NCI-H1105 treated with DMSO at 0.1 percent for 48 hours (cell line): ENCODE data around the gene BDKRB1.

Experiments used
- DNase-seq: peaks from one replicate; lab custom pipeline; 2025; lab: John Stamatoyannopoulos, UW

Gene BDKRB1

DNA sequence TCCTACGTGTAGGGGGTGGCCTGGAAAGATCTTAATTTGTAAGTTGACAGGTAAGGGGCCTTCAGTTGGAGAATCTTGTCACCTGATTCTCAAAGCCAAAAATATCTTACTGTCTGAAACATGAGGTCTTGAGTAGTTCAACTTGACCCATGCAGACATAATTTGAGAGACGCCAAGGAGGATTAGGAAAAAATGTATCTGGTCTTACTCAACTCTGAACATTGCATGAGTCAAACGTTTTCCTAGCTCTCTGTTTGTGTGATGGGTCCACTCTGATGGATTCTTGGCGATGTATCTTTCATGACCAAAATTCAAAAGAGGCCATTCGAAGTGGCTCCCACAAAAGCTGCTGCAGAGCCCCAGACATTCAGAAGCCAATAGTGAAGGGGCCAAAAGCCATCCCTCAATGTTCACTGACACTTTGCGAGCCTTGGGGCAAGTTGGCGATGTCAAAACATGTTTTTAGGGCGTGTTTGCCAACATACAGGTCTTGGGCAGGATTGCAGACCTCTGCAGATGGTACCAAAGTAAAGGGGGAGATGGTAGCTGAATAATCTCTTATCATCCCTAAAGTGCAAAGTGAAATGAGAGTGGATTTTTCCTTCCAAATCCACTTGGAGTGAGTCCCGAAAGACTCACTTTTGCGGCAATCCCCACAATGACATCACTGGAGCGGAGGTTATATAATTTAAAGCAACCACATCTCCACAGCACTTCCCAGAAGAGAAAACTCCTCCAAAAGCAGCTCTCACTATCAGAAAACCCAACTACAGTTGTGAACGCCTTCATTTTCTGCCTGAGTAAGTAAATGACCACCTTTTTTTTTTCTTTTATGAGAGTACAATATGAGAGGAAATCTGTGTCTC lies at the start of gene BDKRB1:
TSS of gene BDKRB1 (plus strand) at position 710 of the 866 bp plus-strand sequence. CDS start 7,473 bp downstream, outside the sequence.
- no peak for DNase-seq

DNA sequence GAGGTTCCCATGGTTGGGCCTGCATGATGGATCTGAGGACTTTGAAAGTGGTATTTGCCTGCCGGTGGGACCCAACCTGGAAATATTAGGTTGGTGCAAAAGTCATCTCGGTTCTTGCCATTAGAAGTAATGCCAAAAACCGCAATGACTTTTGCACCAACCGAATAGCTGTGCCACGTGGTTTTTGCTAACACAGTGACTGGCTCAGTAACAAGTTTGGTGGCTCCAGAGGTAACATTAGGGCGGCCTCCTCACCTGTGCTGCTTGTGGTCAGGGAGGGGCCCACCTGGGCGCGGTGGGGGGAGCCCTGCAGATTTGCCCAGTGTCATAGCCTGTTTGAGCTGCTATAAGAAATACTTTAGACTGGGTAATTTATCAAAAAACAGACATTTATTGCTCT lies 49.5 kb upstream of the BDKRB1 start:
- DNase-seq = no peak

DNA sequence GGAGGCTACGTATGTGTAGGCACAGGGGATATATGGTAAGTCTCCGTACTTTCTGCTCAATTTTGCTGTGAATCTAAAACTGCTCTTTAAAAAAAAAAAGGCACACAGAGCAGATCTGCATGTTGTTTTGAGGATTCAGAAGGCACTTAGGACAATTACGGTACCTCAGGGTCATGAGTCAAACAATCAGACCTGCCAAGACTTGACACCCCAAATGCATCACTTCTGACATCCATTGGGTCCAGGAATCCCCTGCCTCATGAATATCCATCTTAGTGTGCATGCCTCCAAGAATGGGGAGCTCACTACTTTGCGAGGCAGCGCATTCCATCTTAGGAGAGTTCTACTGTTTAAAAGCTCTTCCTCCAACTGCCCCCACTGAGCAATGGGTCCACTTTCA lies 48.3 kb upstream of the BDKRB1 start:
- no peak for DNase-seq

DNA sequence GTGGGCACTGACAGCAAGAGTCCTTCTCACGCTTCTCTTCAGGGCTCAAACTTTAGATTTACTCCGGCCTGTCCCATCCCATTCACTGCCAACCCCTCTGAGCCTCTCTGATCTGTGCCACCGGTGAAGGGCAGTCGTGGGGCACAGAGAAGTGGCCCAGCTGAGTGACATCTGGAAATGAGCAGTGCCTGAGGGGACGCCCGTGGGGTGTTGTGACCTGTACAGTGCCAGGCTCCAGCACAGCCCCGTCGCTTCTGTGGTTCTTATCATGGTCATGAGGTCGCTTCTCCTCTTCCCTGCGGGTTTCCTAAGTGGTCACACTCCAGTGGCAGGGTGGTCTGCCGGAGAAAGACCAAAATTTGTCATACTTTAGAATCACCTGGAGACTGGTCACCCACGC lies 47.3 kb upstream of the BDKRB1 start:
- no peak for DNase-seq

DNA sequence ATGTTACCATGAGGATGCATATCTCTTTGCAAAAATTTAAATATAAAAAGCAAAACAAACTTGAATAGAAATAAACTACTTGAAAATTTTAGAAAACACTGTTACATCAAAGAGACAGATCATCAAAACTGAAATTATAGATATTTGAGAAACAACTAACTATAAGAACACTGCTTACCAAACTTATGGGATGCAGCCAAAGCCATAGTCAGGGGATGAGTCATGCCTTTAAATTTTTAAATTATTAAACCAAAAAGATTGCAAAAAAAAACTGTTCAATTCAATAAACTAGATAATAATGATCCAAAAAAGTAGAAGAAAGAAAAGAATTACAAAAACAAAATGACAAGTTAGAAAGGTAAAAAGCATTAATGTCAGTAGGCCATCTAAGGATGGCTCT lies 43.9 kb upstream of the BDKRB1 start:
- DNase-seq = no peak

DNA sequence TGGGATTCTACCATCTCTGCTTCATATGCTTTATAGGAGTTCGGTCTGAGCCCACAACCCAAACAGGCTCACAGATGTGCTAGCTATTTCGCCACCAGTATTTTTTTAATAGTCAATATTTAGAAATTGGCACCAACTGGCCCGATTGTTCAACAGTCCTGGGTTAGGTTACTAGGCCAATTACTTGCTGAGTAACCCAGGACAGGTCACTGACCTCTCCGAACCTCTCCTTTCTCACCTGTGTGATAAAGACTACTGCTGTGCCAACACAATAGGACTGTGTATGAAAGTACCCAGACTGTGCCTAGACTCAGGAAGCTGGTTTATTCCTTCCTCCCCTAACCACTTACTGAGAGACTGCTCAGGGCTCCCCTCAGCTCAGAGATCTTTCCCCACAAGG lies 43.1 kb upstream of the BDKRB1 start:
- no peak for DNase-seq

DNA sequence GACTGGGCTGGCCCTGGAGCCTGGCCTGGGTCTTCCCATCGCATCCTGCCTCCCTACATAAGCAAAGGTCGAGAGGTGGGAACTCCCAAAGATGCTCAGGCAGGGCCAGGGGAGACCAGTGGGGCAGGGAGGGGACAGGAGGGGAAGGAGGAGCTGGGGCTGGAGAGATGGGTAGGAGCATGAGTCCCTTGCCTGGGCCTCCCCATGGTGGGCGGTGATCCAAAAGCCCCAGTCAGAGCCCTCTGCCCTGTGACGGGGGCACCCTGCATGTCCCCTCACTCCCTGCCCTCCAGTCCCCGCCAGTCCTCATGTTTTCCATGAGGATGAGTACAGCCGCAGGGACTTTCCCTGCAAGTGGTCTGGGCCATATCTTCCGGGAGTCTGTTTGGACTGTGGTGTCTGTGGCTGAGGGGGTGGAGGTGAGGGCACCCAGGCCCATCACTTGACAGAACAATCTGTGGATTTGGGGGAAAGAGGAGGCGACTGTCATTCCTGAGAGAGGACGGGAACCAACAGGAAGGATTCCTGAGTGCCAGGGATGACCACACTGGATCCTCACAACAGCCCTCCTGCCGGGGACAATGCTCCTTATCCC lies 42.0 kb upstream of the BDKRB1 start:
- no peak for DNase-seq

DNA sequence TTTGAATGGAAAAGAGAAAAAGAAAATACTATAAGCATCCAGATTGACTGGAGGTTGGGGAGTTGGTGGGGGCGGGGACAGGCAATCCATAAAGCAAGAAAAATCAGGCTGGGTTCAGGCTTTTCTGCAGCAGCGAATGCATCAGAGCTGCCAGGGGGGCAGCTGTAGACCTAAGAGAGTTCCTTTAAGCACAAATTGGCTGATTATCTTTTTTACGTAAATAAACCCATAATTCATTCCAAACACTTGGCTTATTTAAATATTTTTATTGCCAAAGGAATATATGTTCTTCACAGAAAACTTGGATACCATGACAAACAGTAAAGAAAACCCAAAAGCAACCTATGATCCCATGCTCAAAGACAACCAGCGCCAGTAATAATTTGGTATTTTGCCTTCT lies 41.2 kb upstream of the BDKRB1 start:
- no peak for DNase-seq

DNA sequence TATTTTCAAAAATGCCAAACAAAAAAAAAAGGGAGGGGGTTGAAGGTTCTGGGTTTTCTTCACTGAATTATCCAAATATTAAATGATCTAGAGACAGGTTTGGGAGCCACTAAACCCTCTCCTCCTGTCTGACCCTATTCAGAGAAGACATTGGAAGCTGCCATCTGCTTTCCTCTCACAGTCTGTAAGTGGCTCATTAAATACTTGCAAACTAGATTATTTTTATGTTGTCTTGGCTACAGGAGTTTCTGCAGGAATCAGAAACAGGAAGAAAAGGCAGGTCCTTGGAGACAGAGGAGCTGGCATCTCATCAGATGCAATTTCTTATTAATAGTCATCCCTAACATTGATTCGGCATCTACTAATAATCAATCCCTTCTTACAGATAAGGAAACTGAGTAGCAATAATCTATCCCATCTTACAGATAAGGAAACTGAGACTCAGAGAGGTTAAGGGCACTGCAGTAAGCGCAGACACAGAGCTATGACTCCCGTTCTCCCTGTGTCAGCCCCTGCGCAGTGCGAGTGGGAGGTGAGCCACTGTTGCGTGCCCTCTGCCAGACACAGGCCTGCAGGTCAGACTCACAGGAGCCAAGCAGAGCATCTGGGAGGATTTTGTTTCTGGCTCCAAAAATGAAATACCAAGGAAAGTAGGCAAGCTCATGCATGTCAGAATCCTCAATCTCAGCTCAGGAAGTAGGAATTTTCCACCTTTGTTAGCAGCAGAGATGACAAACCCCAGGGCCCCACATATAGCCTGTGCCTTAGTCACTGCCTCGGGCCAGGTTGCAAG lies 40.4 kb upstream of the BDKRB1 start:
- DNase-seq = no peak

DNA sequence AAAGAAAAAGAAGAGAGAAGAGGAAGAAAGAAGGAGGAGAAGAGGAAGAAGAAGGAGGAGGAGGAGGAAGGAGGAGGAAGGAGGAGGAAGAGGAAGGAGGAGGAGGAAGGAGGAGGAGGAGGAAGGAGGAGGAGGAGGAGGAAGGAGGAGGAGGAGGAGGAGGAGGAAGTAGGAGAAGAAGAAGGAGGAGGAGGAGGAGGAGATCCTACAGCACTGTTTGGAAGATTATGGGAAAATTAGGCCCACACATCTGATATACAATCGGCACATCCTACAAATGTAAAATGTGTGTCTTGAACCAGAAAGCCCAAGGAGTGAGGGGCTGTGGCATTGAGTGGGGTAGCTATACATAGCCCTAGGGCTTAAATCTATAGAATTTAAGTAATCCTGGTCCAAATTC lies 39.4 kb upstream of the BDKRB1 start:
- DNase-seq = no peak

DNA sequence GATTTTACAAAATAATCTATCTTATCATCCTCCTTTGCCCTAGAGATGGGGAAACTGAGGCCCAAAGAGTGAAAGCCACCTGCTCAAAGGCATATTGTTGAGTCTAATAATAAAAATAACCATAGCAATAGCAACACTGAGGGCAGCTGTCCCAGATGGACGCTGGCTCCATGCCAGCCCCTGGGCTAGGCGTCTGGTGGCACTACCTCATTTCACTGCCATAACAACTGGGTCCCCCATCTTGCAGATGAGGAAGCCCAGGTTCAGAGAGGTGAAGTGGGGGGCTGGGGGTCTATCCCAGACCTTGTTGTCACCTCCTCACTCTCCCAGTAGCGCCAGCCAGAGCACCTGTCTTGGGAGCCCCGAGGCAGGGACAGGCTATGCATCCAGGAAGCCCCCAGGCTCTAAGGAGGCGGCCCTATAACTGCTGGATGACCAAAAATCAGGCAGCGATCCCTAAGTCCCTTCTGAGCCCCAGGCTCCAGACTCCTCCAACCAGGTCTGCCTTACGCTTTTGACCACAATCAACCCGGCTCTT lies 38.6 kb upstream of the BDKRB1 start:
- no peak for DNase-seq

DNA sequence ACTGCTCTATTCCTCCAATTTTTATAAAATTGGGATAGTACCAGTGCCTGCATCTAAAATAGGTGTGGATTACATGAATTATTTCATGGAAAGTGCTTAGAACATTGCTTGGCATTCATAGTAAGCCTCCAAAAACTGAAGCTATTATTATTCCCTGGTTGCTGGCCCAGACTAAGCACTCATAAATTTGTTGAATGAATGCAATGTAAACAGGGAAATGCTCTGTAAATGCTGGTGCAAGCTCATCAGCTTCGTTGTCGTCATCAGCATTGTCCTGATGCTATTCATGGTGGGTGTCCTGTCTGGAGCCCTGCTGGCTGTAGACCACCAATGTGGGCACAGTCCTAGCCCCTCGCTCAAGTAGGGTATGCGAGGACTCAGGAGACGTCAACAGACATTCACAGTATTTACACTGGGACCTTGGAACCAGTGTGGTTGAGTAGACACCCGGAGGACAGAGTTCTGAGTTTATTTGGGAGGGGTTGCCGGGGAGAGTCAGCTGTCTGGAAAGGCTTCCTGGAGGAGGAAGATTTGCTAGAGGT lies 34.8 kb upstream of the BDKRB1 start:
- no peak for DNase-seq

DNA sequence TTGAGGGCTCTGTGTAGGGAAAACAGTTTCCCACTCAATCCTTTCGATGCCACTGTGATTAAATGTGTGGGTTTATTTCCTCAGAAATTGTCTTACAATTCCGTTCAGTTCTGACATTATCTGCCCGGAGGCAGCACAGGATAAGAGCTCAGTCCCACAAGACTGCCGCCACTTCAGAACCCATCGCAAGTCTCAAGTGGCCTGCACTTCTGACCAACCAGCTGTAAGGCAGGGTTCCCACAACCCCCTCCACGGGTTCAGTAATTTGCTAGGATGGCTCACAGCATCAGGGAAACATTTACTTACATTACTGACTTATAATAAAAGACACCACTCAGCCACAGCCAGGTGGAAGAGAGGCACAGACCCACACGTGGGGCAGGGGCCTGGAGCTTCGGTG lies 34.2 kb upstream of the BDKRB1 start:
- no peak for DNase-seq

DNA sequence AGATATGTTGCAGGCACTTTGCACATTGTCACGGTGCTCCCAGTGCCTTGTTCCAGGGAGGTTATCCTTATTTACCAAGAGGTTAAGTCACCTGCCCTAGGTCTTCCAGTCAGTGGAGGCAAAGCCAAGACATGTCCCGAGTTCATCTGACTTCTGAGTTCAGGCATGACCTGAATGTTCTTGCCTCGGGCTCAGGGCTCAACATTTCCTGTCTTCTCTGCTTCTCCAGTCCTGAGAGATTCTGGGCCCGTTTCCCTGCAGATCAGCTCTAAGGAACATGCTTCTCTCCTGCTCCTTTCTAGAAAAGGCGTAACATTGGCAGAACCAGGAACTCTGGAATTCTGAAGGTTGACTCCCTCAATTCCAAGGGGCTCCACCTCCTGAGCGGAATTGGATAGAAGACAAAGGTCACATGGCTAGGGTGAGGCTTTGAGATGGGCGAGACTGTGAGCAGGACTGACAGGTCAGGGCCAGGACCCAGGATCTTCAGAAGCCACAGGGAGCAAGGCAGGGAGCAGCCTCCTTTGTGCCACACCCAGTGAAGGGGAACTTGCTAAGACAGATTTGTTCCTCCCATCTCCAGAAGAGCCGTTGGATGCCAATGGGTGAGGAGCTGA lies 31.4 kb upstream of the BDKRB1 start:
- DNase-seq = no peak

DNA sequence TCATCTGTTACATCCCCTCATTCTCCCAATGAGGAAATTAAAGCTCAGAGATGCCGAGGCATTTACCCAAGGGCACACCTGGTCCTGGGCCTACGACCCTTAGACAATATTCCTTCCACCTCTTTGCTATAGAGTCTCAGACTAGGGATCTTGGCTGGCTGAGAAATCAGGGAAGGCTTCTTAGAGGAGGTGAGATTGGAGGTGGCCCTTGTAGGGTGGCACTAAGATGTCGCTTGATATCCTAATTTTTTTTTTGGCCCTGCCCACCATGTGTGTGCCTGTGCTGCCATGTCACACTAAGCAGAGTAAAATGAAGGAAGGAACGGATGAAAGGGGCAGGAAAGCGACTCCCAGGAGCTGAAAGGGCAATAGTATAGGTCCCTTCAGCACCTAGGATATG lies 30.8 kb upstream of the BDKRB1 start:
- no peak for DNase-seq

DNA sequence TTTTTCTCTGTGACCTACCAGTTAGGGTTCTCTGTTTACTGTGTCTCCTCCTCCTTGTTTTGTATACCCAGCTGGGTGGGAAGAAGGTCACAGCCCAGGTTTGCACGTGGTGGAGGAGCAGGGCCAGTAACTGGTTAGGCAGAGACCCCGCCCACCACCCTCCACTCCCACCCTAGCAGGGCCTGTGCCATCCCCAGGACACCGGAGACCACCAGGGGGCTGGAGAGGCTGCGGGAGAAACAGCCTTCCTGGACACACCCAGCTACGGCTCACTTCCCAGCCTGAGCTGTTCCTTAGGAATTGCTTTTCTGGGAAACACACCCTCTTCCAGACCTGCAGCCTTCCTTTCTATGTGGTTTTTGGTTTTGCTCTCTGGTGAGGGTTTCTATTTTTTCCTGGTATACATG lies 30.3 kb upstream of the BDKRB1 start:
- no peak for DNase-seq

DNA sequence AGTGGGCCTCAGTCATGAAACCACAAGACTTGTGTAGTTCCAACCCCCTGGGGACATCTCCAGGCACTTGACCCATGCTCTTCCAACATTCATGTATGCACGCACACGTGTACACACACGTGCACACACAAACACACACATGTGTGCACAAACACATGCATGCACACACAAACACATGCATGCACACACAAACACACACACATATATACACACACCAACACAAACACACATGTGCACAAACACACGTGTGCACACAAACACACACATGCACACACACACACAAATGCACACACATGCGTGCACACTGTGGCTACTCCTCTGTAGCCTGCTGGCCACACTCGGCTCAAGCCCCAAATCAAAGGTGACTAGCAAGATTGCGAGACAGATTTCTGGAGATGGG lies 28.6 kb upstream of the BDKRB1 start:
- DNase-seq = no peak

DNA sequence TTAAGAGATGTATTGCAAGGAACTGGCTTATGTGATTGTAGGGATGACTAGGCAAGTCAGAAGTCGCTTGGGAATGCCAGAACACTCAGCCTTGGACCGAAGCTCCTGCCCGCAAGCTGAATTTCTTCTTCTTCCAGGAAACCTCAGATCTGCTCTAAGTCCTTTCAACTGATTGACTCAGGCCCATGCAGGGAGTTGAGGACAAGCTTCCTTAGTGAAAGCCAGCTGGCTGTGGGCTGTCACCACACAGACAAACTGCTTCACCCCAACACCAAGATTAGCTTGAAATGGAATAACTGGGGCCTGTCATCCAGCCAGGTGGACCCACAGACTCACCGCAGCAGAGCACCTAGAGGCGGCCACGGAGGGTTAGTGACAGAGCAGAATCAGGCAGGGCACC lies 26.7 kb upstream of the BDKRB1 start:
- DNase-seq = no peak

DNA sequence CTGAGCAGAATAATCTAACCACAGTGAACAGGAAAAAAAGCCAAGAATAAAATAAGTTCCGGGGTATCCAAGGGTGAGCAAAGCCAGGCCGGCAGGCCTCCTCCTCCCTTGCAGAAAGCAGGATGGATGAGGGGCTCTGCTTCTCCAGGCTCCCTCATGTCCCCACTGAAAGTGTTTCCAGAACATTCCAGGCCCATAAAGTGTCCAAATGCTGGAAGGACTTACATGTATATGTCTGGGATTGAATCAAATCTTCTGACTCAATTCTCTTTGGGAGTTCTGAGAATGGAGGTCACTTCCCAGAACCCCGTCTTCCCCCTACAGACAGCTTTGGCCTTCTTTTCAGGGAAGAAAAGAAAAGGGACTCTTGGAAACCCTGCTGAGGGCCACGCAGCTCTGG lies 25.0 kb upstream of the BDKRB1 start:
- no peak for DNase-seq

DNA sequence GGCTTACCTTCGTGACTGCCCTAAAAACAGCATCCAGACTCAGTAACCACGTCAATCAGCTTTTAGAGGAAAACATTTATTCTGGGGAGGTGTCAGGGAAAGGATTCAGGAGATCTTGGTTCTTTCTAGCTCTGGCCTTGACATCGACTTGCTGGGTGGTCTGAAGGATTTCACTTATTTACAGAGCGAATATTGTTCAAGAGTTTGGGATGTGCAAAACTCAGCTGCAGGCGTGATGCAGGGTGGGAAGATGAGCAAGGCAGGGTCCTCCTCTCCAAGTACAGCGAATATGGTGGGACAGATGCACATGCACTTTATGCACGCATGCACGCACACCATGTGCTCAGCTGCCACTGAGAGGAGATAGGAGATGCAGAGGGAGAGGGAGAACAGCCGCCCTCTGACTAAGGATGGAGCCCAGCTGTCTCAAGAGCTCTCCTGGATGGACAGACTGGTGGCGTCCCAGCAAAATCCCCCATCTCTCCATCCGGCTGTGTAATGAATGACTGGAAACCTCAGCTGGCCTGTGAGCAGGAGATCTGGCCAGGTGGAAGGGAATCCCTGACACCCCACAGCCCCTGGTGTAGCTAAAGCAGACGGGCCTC lies 24.4 kb upstream of the BDKRB1 start:
- no peak for DNase-seq

DNA sequence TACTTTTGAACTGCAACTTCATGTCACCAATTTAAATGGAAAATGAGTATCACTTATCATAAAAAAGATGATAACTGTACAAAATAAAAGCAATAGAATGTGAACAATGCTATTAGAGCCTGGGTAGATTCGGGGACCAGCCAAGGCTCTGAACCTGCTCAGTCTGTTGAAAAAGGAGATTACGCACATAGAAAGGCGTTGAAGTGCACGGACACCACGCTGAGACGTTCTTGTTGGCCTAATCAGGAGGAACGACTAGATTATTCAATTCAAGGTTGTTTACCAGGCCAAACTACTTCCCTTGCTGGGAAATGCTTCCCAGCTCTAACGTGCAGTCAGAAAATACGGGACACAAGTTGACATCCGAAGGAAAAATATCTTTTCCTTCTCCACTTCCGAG lies 23.5 kb upstream of the BDKRB1 start:
- no peak for DNase-seq

DNA sequence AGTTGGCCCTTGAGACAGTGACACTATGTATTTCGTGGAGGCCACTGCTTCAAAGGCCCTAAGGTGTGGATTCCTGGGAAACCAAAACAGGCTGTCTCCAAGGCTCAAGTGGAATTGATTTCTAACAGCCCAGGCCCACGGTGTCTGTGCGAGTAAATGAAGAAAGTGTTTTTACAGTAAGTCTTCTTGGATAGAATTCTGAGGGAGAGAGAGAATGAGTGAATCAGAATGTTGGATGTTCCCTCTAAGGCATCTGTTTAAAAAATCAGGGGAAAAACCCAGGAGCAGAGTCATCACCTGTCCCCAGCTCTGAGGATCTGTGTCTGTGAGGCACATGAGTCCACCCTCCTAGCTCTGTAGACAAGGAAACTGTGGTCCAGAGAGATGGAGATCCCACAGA lies 22.3 kb upstream of the BDKRB1 start:
- no peak for DNase-seq
